Endothelial cell of umbilical vein (primary cell): ENCODE results near the gene PGAM1.

Experiments
- CTCF ChIP-seq, 2 donors: IDR thresholded peaks; 1 replicate in 1 of 2; 2 replicates in 1 of 2; pipeline ENCODE4 v1.5.1; 2011; ENCODE audit warnings: low read length in 2 of 2, mild to moderate bottlenecking in 2 of 2, moderate library complexity in 2 of 2, control low read depth in 1 of 2, inconsistent platforms in 1 of 2, low read depth in 1 of 2; ENCODE audit not compliant: insufficient read depth in 1 of 2; ENCODE audit errors: extremely low read depth in 1 of 2
- EZH2 ChIP-seq: IDR thresholded peaks from 2 replicates; pipeline ENCODE4 v1.6.1; 2012; ENCODE audit warnings: borderline replicate concordance, low read depth, mild to moderate bottlenecking, moderate library complexity, low read length, inconsistent platforms; ENCODE audit not compliant: severe bottlenecking
- JUN ChIP-seq: IDR thresholded peaks from 2 replicates; pipeline ENCODE4 v1.6.1; 2011; ENCODE audit warnings: borderline replicate concordance, low read depth; ENCODE audit not compliant: insufficient read length, insufficient read depth
- MYC ChIP-seq: IDR thresholded peaks from one replicate; pipeline ENCODE4 v1.6.1; 2011; ENCODE audit warnings: mild to moderate bottlenecking, low read depth, low read length
- POLR2A ChIP-seq: IDR thresholded peaks from 2 replicates; pipeline ENCODE4 v1.6.1; 2012; ENCODE audit warnings: low read depth, mild to moderate bottlenecking, control low read depth, low read length
- POLR2AphosphoS5 ChIP-seq: IDR thresholded peaks from 2 replicates; pipeline ENCODE4 v1.6.1; 2012; ENCODE audit warnings: low read depth, mild to moderate bottlenecking, control low read depth, low read length, moderate library complexity; ENCODE audit not compliant: insufficient read depth

- no peak for TF ChIP-seq JUN
- TF ChIP-seq POLR2A: no peak
- TF ChIP-seq CTCF (IDR thresholded peaks at IDR 0.05; ENCODE audit: extremely low read depth in 1 of 2, insufficient read depth in 1 of 2, low read depth in 1 of 2, low read length in 2 of 2): no peak
- TF ChIP-seq MYC: no peak
- no peak for TF ChIP-seq EZH2
- TF ChIP-seq POLR2AphosphoS5: no peak
These were observed 53.9 kb downstream of the PGAM1 start for GRCh38 chr10:97479939-97480338.
